Activated B cell treated with CpG ODN at 0.5 μM for 24 hours (primary cell): ENCODE measurements around the gene FANCI. TPM values are rescaled to one million over a fixed set of nuclear protein-coding genes. Genes with fewer than 3 reads are reported as not detected.

ENCODE experiments used
- ATAC-seq: fragments of 200-7000 bp; cut with Tn5 transposase; one replicate; pipeline ENCODE4 v1.10.0; 2021; ENCODE audit warnings: low read depth, mild to moderate bottlenecking, moderate library complexity
- CTCF ChIA-PET: fragments of 350-600 bp; sonication (Branson Sonifier 250); formaldehyde crosslinking; loops from one replicate; lab custom pipeline; 2021; ENCODE audit warnings: antibody characterized with exemption; lab: Charles Lee
- POLR2A ChIA-PET: fragments of 350-600 bp; sonication (Branson Sonifier 250); formaldehyde crosslinking; loops from one replicate; lab custom pipeline; 2021; ENCODE audit warnings: antibody characterized with exemption; lab: Charles Lee
- DNase-seq: peaks from one replicate; pipeline ENCODE4 v3.0.0; 2022
- H3K27ac Mint-ChIP-seq: one replicate; pipeline ENCODE4 v1.8.0; 2020; ENCODE audit warnings: mixed read lengths
- H3K27me3 Mint-ChIP-seq: one replicate; pipeline ENCODE4 v1.8.0; 2021; ENCODE audit warnings: mixed read lengths
- H3K36me3 Mint-ChIP-seq: one replicate; pipeline ENCODE4 v1.8.0; 2021; ENCODE audit warnings: low read depth, mixed read lengths
- H3K4me1 Mint-ChIP-seq: one replicate; pipeline ENCODE4 v1.8.0; 2021; ENCODE audit warnings: mixed read lengths
- H3K4me3 Mint-ChIP-seq: one replicate; pipeline ENCODE4 v1.8.0; 2020; ENCODE audit warnings: mild to moderate bottlenecking, mixed read lengths
- H3K9me3 Mint-ChIP-seq: one replicate; pipeline ENCODE4 v1.8.0; 2020; ENCODE audit warnings: mixed read lengths
- intact Hi-C: fragments of 100-400 bp; cut with micrococcal nuclease; formaldehyde crosslinking; loops from one replicate; pipeline ENCODE4 v1.15.1; 2024
- total RNA-seq: library from RNA; stranded (reverse); gene quantifications from 2 replicates; pipeline ENCODE4 v1.2.3, GENCODE V29; 2022
- TF ChIP-seq, protein P1 (sequence below): fragments of 200-600 bp; IDR thresholded peaks from one replicate; pipeline ENCODE4 v1.8.0; 2022; ENCODE audit warnings: antibody characterized with exemption, mild to moderate bottlenecking

The FANCI gene
- total RNA-seq, 1 donor from 2014 or later: 16.6 TPM

DNA sequence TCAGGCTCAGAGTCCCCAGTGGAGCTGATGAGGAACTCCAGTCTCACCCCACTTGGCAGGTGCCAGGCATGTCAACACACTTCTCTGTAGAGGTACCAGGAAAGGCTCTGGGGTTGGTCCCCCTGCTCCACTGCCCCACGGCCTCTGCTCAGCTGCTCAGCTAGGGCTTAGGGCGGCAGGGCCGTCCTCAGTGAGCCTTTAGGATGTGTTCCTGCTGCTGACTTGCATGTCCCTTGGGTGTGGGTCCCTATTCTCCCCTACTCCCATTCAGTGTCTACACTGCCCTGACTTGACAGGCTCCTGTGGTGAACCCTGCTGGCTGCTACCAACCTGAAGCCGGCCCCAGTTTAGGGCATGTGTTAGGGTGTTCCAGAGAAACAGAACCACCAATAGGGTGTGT is 108.7 kb downstream of the FANCI start:
- ChIA-PET POLR2A (no interaction called here), CTCF (no interaction called here)
- Mint-ChIP-seq H3K4me3 (no peak overlapping the region), H3K27me3 (peaks cover 40% of the 10 kb centered on the region), H3K9me3 (no peaks in the 10 kb centered on the region), H3K27ac (no peak overlapping the region), H3K36me3 (no peaks in the 10 kb centered on the region), H3K4me1 (no peaks in the 10 kb centered on the region)
- TF ChIP-seq, protein P1, sequence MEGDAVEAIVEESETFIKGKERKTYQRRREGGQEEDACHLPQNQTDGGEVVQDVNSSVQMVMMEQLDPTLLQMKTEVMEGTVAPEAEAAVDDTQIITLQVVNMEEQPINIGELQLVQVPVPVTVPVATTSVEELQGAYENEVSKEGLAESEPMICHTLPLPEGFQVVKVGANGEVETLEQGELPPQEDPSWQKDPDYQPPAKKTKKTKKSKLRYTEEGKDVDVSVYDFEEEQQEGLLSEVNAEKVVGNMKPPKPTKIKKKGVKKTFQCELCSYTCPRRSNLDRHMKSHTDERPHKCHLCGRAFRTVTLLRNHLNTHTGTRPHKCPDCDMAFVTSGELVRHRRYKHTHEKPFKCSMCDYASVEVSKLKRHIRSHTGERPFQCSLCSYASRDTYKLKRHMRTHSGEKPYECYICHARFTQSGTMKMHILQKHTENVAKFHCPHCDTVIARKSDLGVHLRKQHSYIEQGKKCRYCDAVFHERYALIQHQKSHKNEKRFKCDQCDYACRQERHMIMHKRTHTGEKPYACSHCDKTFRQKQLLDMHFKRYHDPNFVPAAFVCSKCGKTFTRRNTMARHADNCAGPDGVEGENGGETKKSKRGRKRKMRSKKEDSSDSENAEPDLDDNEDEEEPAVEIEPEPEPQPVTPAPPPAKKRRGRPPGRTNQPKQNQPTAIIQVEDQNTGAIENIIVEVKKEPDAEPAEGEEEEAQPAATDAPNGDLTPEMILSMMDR: no peak
- no peak for DNase-seq
- ATAC-seq: no peak
- intact Hi-C loops: no loop called here

DNA sequence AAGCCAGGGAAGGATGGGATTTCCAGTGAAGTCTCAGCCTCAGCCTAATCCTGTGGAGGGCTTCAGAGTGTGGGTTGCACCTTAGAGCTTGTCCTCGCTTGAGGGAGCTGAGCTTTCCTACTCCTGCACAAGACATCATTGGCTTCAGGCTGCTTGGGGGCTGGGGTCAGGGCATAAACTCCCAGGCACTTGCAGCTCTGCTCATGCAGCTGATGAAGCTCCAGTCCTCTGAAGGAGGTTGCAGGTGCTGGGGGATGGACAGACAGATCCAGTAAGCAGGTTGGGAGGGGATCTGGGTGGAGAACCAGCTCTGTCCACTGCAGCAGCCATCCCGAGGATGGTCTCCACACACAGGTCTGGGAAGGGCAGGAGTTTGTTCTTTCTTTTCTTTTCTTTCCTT is 110.2 kb downstream of the FANCI start:
- no peaks in the 10 kb centered on the region for H3K36me3 Mint-ChIP-seq
- H3K4me3 Mint-ChIP-seq: no peak overlapping the region
- no peak for ATAC-seq
- DNase-seq: no peak
- H3K27me3 Mint-ChIP-seq: peaks cover 41% of the 10 kb centered on the region
- H3K4me1 Mint-ChIP-seq: peaks cover 6% of the 10 kb centered on the region
- CTCF ChIA-PET: interaction anchor here (1.8 kb wide), 1 partner anchor 118 kb away, joined by 6 read pairs; no protein-coding TSS in a partner anchor
- H3K27ac Mint-ChIP-seq: no peak overlapping the region
- no peaks in the 10 kb centered on the region for H3K9me3 Mint-ChIP-seq
- POLR2A ChIA-PET: no interaction called here
- intact Hi-C loops: no loop called here
- TF ChIP-seq, protein P1: no peak

DNA sequence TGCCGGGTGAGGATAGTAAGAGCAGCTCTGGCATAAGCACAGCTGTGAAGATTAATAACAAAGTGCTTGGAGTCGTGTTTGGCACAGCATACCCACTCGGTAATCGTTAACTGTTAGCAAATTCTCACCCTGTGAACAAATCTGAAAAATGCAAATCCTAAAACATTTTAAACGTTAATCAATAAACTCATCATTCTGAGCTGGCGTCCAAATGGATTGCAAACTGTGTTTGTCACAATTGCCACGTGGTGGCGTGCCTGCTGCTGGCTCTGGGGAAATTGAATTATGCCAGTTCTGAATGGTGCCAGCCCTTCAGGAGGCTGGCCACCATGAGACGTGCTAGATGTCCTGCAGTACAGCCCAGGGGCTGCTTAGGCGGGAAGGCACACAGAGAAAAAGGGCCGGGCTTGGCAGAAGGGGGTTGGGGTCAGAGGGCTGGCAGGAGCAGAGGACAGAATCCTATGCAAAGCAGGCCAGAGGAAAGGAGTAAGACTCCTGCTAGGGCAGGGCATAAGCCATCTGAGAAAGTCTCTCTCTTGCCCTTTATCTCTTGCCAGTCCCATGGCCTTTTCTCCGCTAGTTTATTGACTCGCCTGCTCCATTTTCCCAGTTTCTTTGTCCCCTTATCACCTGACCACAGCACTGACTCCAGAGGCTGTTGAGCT is 113.0 kb downstream of the FANCI start:
- ATAC-seq: no peak
- H3K27ac Mint-ChIP-seq: no peak overlapping the region
- intact Hi-C loops: no loop called here

DNA sequence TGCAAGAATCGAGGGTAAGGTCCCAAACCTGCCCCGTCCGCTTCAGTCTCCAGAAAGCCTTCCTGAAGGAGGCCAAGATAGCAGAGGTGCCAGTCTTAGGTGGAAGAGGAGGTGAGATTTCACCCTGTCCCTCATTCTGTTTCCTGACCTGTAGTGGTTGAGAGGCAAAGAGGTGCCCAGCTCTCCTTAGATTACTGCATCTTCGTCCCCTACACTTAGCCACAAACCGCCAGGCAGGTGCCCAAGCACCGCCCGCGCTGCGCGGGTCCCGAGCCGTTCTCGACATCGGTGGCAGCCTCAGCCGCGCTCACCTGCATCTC is 114.6 kb downstream of the FANCI start:
- Mint-ChIP-seq H3K27ac (no peak overlapping the region), H3K4me1 (peaks cover 11% of the 10 kb centered on the region), H3K4me3 (peak overlapping the region; percentile 86), H3K9me3 (no peaks in the 10 kb centered on the region), H3K27me3 (peaks cover 51% of the 10 kb centered on the region), H3K36me3 (no peaks in the 10 kb centered on the region)
- POLR2A ChIA-PET: interaction anchor here (0.6 to 1.7 kb wide), 2 partner anchors 24 to 72 kb away, joined by 3 to 13 read pairs; partner anchors contain the start of gene POLG
- TF ChIP-seq, protein P1: no peak
- intact Hi-C loops: loop anchor here (1.0 kb wide), 5 partner anchors 23 to 198 kb away; no protein-coding TSS in a partner anchor
- ATAC-seq (no peak), DNase-seq (no peak)
- CTCF ChIA-PET: interaction anchor here (0.9 to 5.9 kb wide), 35 partner anchors 8 to 202 kb away, joined by 3 to 99 read pairs (median 5); partner anchors contain the start of gene POLG

More for the DNA sequence above, 113.0 kb downstream of the FANCI start:
- Mint-ChIP-seq H3K4me3 (no peak overlapping the region), H3K27me3 (peaks cover 51% of the 10 kb centered on the region), H3K9me3 (no peaks in the 10 kb centered on the region), H3K4me1 (peaks cover 9% of the 10 kb centered on the region), H3K36me3 (no peaks in the 10 kb centered on the region)
- POLR2A ChIA-PET: no interaction called here
- TF ChIP-seq, protein P1: no peak
- DNase-seq: no peak
- CTCF ChIA-PET: interaction anchor here (0.8 to 5.9 kb wide), 4 partner anchors 11 to 115 kb away, joined by 3 to 99 read pairs (median 36); no protein-coding TSS in a partner anchor

DNA sequence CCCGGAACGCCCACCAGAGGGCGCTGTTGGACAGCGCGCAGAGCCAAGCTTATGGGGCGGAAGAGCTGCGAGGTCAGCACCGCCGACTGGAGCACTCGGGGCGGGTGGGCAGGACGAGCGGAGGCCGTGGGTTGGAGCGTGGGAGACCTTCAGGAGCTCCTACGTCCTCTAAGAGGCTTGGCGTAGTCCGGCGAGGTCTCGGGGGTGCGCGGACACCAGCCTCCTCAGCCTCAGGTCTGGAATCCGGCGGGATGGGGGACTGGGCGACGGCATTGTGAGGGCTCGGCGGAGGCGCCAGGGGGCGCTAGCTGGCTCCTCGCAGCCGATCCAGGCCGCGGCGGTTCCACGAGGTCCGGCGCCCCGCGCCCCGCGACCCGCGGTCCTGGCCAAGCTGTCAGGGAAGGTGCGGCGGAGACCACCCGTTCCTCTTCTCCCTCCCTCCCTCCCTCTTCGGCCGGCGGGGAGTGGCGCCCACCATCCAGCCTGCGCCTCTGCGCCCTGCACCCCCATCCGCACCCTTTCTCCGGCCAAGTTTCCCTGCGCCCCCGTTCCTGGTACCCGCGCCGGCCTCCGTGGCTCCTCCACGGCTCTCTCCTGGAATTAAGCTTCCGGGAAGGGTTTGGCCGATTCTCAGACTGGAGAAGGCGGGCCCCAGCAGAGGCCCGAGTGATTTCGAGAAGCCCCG is 115.1 kb downstream of the FANCI start:
- ChIA-PET CTCF (interaction anchor here (0.9 to 5.9 kb wide), 37 partner anchors 8 to 202 kb away, joined by 3 to 99 read pairs (median 5); partner anchors contain the start of gene POLG), POLR2A (interaction anchor here (0.6 to 1.7 kb wide), 2 partner anchors 24 to 72 kb away, joined by 3 to 13 read pairs; partner anchors contain the start of gene POLG)
- peaks cover 56% of the 10 kb centered on the region for H3K27me3 Mint-ChIP-seq
- no peaks in the 10 kb centered on the region for H3K36me3 Mint-ChIP-seq
- DNase-seq: peak; percentile 82
- peaks cover 11% of the 10 kb centered on the region for H3K4me1 Mint-ChIP-seq
- ATAC-seq: peak; percentile 95
- no peaks in the 10 kb centered on the region for H3K9me3 Mint-ChIP-seq
- H3K27ac Mint-ChIP-seq: no peak overlapping the region
- intact Hi-C loops: loop anchor here (1.0 kb wide), 5 partner anchors 24 to 197 kb away; no protein-coding TSS in a partner anchor
- TF ChIP-seq, protein P1: peak; percentile 73
- H3K4me3 Mint-ChIP-seq: peak overlapping the region; percentile 86
